SK-N-SH (cell line): ENCODE data around the gene ZBTB7B.

Experiments used
- ELF1 ChIP-seq: IDR thresholded peaks from 2 replicates; pipeline ENCODE4 v1.4.0; 2012
- EP300 ChIP-seq, 2 experiments: IDR thresholded peaks; 2 replicates each; pipeline versions ENCODE4 v1.4.0 to v1.6.1; 2012; ENCODE audit warnings: borderline replicate concordance in 1 of 2, low read depth in 1 of 2, low read length in 1 of 2
- FOSL2 ChIP-seq: IDR thresholded peaks from 2 replicates; pipeline ENCODE4 v1.4.0; 2012; ENCODE audit warnings: low read depth, mild to moderate bottlenecking, moderate library complexity, borderline replicate concordance
- RAD21 ChIP-seq: IDR thresholded peaks from 2 replicates; pipeline ENCODE4 v1.6.1; 2012; ENCODE audit warnings: mild to moderate bottlenecking, low read length
- SIN3A ChIP-seq: IDR thresholded peaks from 2 replicates; pipeline ENCODE4 v1.6.1; 2012; ENCODE audit warnings: low read depth, mild to moderate bottlenecking, low read length, moderate library complexity, borderline replicate concordance
- TF ChIP-seq, protein P1 (sequence below): fragments of 200-600 bp; sonication (generic); IDR thresholded peaks from 2 replicates; pipeline ENCODE4 v1.6.1; 2017; ENCODE audit warnings: antibody characterized with exemption, mild to moderate bottlenecking, moderate library complexity

DNA sequence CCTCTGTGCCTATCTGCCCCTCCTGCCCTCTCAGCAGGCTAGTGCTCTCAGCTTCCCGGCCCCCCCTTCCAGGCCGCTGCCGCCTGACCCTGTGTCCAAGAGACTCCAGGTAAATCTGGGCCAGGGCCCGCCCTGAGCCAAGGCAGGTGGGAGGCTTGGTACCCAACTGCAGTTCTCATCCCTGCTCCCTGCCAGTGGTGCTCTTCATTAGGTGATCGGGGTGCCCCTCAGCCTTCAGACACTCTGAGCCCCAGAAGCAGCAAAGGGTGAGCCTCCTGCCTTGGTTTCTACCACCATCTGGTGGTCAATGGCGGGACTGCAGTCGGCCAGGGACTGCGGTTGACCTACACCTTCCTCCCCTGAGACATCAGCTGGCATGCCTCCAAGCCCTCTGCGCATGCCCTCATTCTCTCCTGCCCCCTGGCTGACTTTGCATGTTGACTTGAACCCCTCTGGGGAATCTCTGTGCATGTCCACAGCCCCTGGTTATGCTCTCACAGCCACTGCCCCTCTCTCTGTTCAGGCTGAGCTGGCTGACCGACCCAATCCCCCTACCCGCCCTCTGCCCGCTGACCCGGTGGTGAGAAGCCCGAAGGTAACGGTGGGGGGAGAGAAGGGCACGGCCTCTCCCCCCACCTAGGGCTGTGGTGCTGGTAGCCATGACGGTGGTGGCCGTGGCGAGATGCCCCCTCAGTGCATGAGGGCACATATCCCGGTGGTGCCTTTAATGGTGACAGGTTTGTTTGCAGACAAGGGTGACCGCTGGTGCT, 59.0 kb downstream of the ZBTB7B start:
- TF ChIP-seq, protein P1, sequence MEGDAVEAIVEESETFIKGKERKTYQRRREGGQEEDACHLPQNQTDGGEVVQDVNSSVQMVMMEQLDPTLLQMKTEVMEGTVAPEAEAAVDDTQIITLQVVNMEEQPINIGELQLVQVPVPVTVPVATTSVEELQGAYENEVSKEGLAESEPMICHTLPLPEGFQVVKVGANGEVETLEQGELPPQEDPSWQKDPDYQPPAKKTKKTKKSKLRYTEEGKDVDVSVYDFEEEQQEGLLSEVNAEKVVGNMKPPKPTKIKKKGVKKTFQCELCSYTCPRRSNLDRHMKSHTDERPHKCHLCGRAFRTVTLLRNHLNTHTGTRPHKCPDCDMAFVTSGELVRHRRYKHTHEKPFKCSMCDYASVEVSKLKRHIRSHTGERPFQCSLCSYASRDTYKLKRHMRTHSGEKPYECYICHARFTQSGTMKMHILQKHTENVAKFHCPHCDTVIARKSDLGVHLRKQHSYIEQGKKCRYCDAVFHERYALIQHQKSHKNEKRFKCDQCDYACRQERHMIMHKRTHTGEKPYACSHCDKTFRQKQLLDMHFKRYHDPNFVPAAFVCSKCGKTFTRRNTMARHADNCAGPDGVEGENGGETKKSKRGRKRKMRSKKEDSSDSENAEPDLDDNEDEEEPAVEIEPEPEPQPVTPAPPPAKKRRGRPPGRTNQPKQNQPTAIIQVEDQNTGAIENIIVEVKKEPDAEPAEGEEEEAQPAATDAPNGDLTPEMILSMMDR: peak; percentile 97
- TF ChIP-seq FOSL2: no peak
- TF ChIP-seq RAD21: peak; percentile 96
- TF ChIP-seq EP300 (IDR thresholded peaks at IDR 0.05; ENCODE audit: borderline replicate concordance in 1 of 2, low read depth in 1 of 2, low read length in 1 of 2): no peak
- no peak for TF ChIP-seq SIN3A
- no peak for TF ChIP-seq ELF1
